Hepatocyte (in vitro differentiated cells): ENCODE measurements around the gene CHCHD4.

Experiments used
- EZH2 ChIP-seq: fragments of 200-600 bp; sonication (generic); IDR thresholded peaks from 2 replicates; pipeline ENCODE4 v1.6.1; 2016; ENCODE audit warnings: antibody characterized with exemption, mild to moderate bottlenecking, borderline replicate concordance
- EZH2phosphoT487 ChIP-seq: fragments of 200-600 bp; sonication (generic); IDR thresholded peaks from one replicate; pipeline ENCODE4 v1.6.1; 2018; ENCODE audit warnings: antibody characterized with exemption, mild to moderate bottlenecking, low read depth, moderate library complexity; ENCODE audit not compliant: unreplicated experiment, severe bottlenecking
- TF ChIP-seq, protein P1 (sequence below): fragments of 200-600 bp; sonication (generic); IDR thresholded peaks from 2 replicates; pipeline ENCODE4 v1.5.1; 2016; ENCODE audit warnings: antibody characterized with exemption, mild to moderate bottlenecking; ENCODE audit not compliant: poor library complexity

DNA sequence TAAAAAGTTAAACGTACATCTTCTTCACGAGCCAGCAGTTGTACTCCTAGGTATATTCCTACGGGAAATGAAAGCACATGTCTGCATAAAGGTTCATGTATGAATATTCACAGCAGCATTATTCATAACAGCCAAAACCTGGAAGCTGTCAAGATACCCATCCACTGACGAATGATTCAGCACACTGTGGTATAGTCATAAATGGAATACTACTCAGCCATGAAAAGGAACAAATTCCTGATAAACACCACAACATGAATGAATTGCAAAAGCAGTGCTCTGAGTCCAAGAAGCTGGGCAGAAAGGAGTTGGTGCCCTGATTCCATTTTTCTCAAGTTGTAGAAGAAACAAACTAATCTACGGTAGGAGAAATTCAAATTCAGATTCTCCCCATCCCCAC lies 4.1 kb upstream of the CHCHD4 start:
- TF ChIP-seq, protein P1, sequence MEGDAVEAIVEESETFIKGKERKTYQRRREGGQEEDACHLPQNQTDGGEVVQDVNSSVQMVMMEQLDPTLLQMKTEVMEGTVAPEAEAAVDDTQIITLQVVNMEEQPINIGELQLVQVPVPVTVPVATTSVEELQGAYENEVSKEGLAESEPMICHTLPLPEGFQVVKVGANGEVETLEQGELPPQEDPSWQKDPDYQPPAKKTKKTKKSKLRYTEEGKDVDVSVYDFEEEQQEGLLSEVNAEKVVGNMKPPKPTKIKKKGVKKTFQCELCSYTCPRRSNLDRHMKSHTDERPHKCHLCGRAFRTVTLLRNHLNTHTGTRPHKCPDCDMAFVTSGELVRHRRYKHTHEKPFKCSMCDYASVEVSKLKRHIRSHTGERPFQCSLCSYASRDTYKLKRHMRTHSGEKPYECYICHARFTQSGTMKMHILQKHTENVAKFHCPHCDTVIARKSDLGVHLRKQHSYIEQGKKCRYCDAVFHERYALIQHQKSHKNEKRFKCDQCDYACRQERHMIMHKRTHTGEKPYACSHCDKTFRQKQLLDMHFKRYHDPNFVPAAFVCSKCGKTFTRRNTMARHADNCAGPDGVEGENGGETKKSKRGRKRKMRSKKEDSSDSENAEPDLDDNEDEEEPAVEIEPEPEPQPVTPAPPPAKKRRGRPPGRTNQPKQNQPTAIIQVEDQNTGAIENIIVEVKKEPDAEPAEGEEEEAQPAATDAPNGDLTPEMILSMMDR = no peak
- TF ChIP-seq EZH2 = no peak
- no peak for TF ChIP-seq EZH2phosphoT487
